Kidney (tissue), 14 donors: ENCODE data around the gene ICAM3. TPM values are rescaled to one million over a fixed set of nuclear protein-coding genes. Genes with fewer than 3 reads are reported as not detected.

Experiments
- DNase-seq, 5 donors: peaks; one replicate each; pipeline ENCODE4 v3.0.0-alpha.2; 2013 to 2020
- FAIRE-seq: peaks from 2 replicates; lab custom pipeline; 2012; peaks lifted over from hg19 to GRCh38; lab: Jason Lieb, UNC
- H3K27ac ChIP-seq, 2 donors: one replicate each; pipeline ENCODE4 v1.7.0; 2013; ENCODE audit warnings: low read depth in 2 of 2, low read length in 2 of 2, inconsistent platforms in 1 of 2
- H3K27me3 ChIP-seq: one replicate; pipeline ENCODE4 v1.7.1; 2013; ENCODE audit warnings: low read length, inconsistent platforms; ENCODE audit not compliant: control insufficient read depth, insufficient read depth
- H3K36me3 ChIP-seq, 3 donors: one replicate each; pipeline versions ENCODE4 v1.7.0 to v1.7.1; 2013; ENCODE audit warnings: low read length in 3 of 3, control low read depth in 1 of 3, inconsistent platforms in 1 of 3; ENCODE audit not compliant: insufficient read depth in 3 of 3, control insufficient read depth in 2 of 3
- H3K4me1 ChIP-seq, 3 donors: one replicate each; pipeline versions ENCODE4 v1.7.0 to v1.7.1; 2013; ENCODE audit warnings: low read length in 3 of 3, inconsistent platforms in 1 of 3, low read depth in 1 of 3; ENCODE audit not compliant: control insufficient read depth in 2 of 3, insufficient read depth in 2 of 3
- H3K4me3 ChIP-seq, 3 donors: one replicate each; pipeline versions ENCODE4 v1.7.0 to v1.8.1; 2013; ENCODE audit warnings: low read length in 3 of 3, control low read depth in 1 of 3, inconsistent platforms in 1 of 3
- H3K9ac ChIP-seq, 3 donors: one replicate each; pipeline versions ENCODE4 v1.7.0 to v1.7.1; 2013; ENCODE audit warnings: low read length in 3 of 3, control low read depth in 1 of 3, inconsistent platforms in 1 of 3
- H3K9me3 ChIP-seq, 3 donors: one replicate each; pipeline versions ENCODE4 v1.7.0 to v1.7.1; 2013; ENCODE audit warnings: low read length in 3 of 3, control low read depth in 1 of 3, inconsistent platforms in 1 of 3; ENCODE audit not compliant: control insufficient read depth in 2 of 3, insufficient read depth in 1 of 3
- CTCF ChIP-seq: IDR thresholded peaks from 3 replicates; pipeline ENCODE4 v1.5.1; 2012; ENCODE audit warnings: mild to moderate bottlenecking, moderate library complexity, borderline replicate concordance; ENCODE audit not compliant: insufficient read depth; ENCODE audit errors: extremely low read depth
- intact Hi-C: fragments of 100-400 bp; cut with DNase I; formaldehyde crosslinking; loops from one replicate; pipeline ENCODE4 v1.11.1; 2022
- polyA plus RNA-seq: library from polyadenylated mRNA; stranded (reverse); fragments of 350-450 nt; fragmentation: Illumina TruSeq; extraction: RNeasy Lipid Tissue Mini Kit (QIAGEN cat#74804); gene quantifications from one replicate; pipeline ENCODE4 v1.2.3, GENCODE V29; 2014; ENCODE audit warnings: low read depth, low replicate concordance; ENCODE audit not compliant: insufficient read depth
- total RNA-seq: library from RNA; stranded (reverse); fragmentation: NEBNext Ultra II Directional; extraction: Animal tissue kit (Norgen Biotek cat#: 25700); gene quantifications from one replicate; pipeline ENCODE4 v1.2.1, GENCODE V29; 2021
- donor health status: control.
- donor health status: control.
- donor health status: control.
- donor health status: control.
- donor health status: control.
- donor health status: DM: yes; HTN: yes; CAD: no.
- donor health status: Normal renal cell carcinoma (clear cell type).

ICAM3 gene
- total and polyA plus RNA-seq, 2 donors from 2014 or later, result 17.4 to 21.8 TPM

GRCh38 chr19:10321874-10322835 lies 17.3 kb downstream of the ICAM3 start:
- no peak for FAIRE-seq
- intact Hi-C loops, result no loop called here
- DNase-seq, result no peak
- Histone ChIP-seq H3K4me3 (no peak overlapping the region), H3K4me1 (no peaks in the 10 kb centered on the region), H3K27me3 (no peaks in the 10 kb centered on the region), H3K36me3 (peaks cover 6 to 24% (median 13%) of the 10 kb centered on the region in 3 donors), H3K9ac (no peak overlapping the region), H3K9me3 (no peaks in the 10 kb centered on the region), H3K27ac (no peak overlapping the region)
- no peak for TF ChIP-seq CTCF

- Histone ChIP-seq H3K9me3 (no peaks in the 10 kb centered on the region), H3K27me3 (no peaks in the 10 kb centered on the region), H3K9ac (no peak overlapping the region), H3K36me3 (peaks cover 6 to 21% (median 13%) of the 10 kb centered on the region in 3 donors), H3K27ac (no peak overlapping the region), H3K4me1 (no peaks in the 10 kb centered on the region), H3K4me3 (no peak overlapping the region)
- intact Hi-C loops, result no loop called here
- TF ChIP-seq CTCF, result no peak
- DNase-seq, result no peak
- no peak for FAIRE-seq
Measured at GRCh38 chr19:10321417-10321797, 18.0 kb downstream of the ICAM3 start.

- H3K4me1 ChIP-seq, result no peaks in the 10 kb centered on the region
- H3K27ac ChIP-seq, result no peak overlapping the region
- intact Hi-C loops, result no loop called here
- H3K4me3 ChIP-seq, result no peak overlapping the region
- FAIRE-seq (no peak), DNase-seq (no peak)
- no peaks in the 10 kb centered on the region for H3K9me3 ChIP-seq
- no peak overlapping the region for H3K9ac ChIP-seq
- H3K36me3 ChIP-seq, result peaks cover 6 to 21% (median 13%) of the 10 kb centered on the region in 3 donors
- TF ChIP-seq CTCF, result no peak
- no peaks in the 10 kb centered on the region for H3K27me3 ChIP-seq
Measured at GRCh38 chr19:10320602-10321416, 18.6 kb downstream of the ICAM3 start.
